ENCODE data around the gene TGM5. TPM values are rescaled to one million over a fixed set of nuclear protein-coding genes. Genes with fewer than 3 reads are reported as not detected.

TGM5 gene
- total RNA-seq, 1 experiment from 2014 or later: not detected

GRCh38 chr15:43292375-43293078, 25.8 kb upstream of the TGM5 start:
- no peaks in the 10 kb centered on the region for H3K79me2 ChIP-seq (ENCODE audit: insufficient read depth, low read length)
- no peak overlapping the region for H3K4me3 ChIP-seq (replicated peaks in 1 of 2; ENCODE audit: low read depth in 1 of 2, low read length in 2 of 2)
- ATAC-seq: no peak
- ChIA-PET CTCF (no interaction called here), RAD21 (ENCODE audit: low non-redundant PET in 1 of 2, low total read pairs in 2 of 2, uncharacterized antibody in 2 of 2, unreplicated experiment in 2 of 2) (no interaction called here), POLR2A (no interaction called here)
- intact Hi-C loops (cut with micrococcal nuclease): no loop called here
- H3K36me3 ChIP-seq (ENCODE audit: control insufficient read depth in 1 of 2, insufficient read depth in 2 of 2, low read length in 2 of 2): no peaks in the 10 kb centered on the region
- no peaks in the 10 kb centered on the region for H3K4me1 ChIP-seq (ENCODE audit: control insufficient read depth in 1 of 2, insufficient read depth in 2 of 2, low read length in 2 of 2)
- H3K4me2 ChIP-seq (ENCODE audit: low read length): no peak overlapping the region
- no peak overlapping the region for H2AFZ ChIP-seq (ENCODE audit: low read depth, low read length, poor library complexity, severe bottlenecking)
- no TSS peak for BruUV-seq (replicated peaks)
- DNase-seq (ENCODE audit: low read depth, low spot score): no peak
- no peak for TF ChIP-seq CBX3 (IDR thresholded peaks at IDR 0.05; ENCODE audit: low read depth)
- TF ChIP-seq, protein P1, sequence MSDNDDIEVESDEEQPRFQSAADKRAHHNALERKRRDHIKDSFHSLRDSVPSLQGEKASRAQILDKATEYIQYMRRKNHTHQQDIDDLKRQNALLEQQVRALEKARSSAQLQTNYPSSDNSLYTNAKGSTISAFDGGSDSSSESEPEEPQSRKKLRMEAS (IDR thresholded peaks at IDR 0.05): no peak
- no peak for TF ChIP-seq JUND (IDR thresholded peaks at IDR 0.05)
- TF ChIP-seq, protein P2, sequence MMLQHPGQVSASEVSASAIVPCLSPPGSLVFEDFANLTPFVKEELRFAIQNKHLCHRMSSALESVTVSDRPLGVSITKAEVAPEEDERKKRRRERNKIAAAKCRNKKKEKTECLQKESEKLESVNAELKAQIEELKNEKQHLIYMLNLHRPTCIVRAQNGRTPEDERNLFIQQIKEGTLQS (IDR thresholded peaks at IDR 0.05): no peak
- no peak for TF ChIP-seq RAD21 (IDR thresholded peaks at IDR 0.05; ENCODE audit: low read depth)
- TF ChIP-seq YY1 (IDR thresholded peaks at IDR 0.05; ENCODE audit: extremely low read depth, insufficient replicate concordance, low read depth, low read length): no peak
- TF ChIP-seq CTCF (IDR thresholded peaks at IDR 0.05 in 2 of 3, conservative IDR thresholded peaks at IDR 0.05 in 1 of 3; ENCODE audit: borderline replicate concordance in 1 of 3, insufficient read depth in 1 of 3, low read depth in 2 of 3, low read length in 2 of 3): no peak
- no peak for TF ChIP-seq POLR2AphosphoS5 (IDR thresholded peaks at IDR 0.05; ENCODE audit: low read depth, low read length)
- no peak for TF ChIP-seq SP1 (IDR thresholded peaks at IDR 0.05; ENCODE audit: low read depth)
- TF ChIP-seq ZBTB33 (IDR thresholded peaks at IDR 0.05; ENCODE audit: extremely low read depth, insufficient replicate concordance, low read length): no peak
- TF ChIP-seq ZFX (IDR thresholded peaks at IDR 0.05): no peak
- TF ChIP-seq POLR2A (IDR thresholded peaks at IDR 0.05; ENCODE audit: borderline replicate concordance, extremely low read depth, insufficient read depth, insufficient read length): no peak
- TF ChIP-seq ZNF274 (IDR thresholded peaks at IDR 0.05; ENCODE audit: low read depth, low read length): no peak
- TF ChIP-seq SRF (IDR thresholded peaks at IDR 0.05; ENCODE audit: low read depth): no peak
- TF ChIP-seq, protein P3, sequence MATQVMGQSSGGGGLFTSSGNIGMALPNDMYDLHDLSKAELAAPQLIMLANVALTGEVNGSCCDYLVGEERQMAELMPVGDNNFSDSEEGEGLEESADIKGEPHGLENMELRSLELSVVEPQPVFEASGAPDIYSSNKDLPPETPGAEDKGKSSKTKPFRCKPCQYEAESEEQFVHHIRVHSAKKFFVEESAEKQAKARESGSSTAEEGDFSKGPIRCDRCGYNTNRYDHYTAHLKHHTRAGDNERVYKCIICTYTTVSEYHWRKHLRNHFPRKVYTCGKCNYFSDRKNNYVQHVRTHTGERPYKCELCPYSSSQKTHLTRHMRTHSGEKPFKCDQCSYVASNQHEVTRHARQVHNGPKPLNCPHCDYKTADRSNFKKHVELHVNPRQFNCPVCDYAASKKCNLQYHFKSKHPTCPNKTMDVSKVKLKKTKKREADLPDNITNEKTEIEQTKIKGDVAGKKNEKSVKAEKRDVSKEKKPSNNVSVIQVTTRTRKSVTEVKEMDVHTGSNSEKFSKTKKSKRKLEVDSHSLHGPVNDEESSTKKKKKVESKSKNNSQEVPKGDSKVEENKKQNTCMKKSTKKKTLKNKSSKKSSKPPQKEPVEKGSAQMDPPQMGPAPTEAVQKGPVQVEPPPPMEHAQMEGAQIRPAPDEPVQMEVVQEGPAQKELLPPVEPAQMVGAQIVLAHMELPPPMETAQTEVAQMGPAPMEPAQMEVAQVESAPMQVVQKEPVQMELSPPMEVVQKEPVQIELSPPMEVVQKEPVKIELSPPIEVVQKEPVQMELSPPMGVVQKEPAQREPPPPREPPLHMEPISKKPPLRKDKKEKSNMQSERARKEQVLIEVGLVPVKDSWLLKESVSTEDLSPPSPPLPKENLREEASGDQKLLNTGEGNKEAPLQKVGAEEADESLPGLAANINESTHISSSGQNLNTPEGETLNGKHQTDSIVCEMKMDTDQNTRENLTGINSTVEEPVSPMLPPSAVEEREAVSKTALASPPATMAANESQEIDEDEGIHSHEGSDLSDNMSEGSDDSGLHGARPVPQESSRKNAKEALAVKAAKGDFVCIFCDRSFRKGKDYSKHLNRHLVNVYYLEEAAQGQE (IDR thresholded peaks at IDR 0.05; ENCODE audit: low read depth): no peak
- no peak for TF ChIP-seq CEBPB (IDR thresholded peaks at IDR 0.05; ENCODE audit: low read depth)
- no peak for TF ChIP-seq EZH2phosphoT487 (IDR thresholded peaks at IDR 0.05; ENCODE audit: borderline replicate concordance)
- TF ChIP-seq ELF1 (IDR thresholded peaks at IDR 0.05; ENCODE audit: borderline replicate concordance, low read depth): no peak
- TF ChIP-seq EGR1 (IDR thresholded peaks at IDR 0.05; ENCODE audit: low read depth): no peak
- TF ChIP-seq EZH2 (IDR thresholded peaks at IDR 0.05): no peak
- H4K20me1 ChIP-seq (ENCODE audit: insufficient read depth): no peaks in the 10 kb centered on the region
- H3K9me3 ChIP-seq (ENCODE audit: control insufficient read depth in 1 of 2, insufficient read depth in 1 of 2, low read depth in 1 of 2, low read length in 2 of 2): no peaks in the 10 kb centered on the region
- 0 out of 2 replicates have a peak, but pooled peaks cover 4% of the 10 kb centered on the region for H3K27me3 ChIP-seq (ENCODE audit: insufficient read depth, low read length)
- H3K9me2 ChIP-seq (ENCODE audit: insufficient read depth): no peaks in the 10 kb centered on the region
- no peak overlapping the region for H3K9ac ChIP-seq (ENCODE audit: low read length)
- H3K27ac ChIP-seq (ENCODE audit: low read depth, low read length): no peak overlapping the region
